ENCODE measurements around the gene NPAS4. TPM values are rescaled to one million over a fixed set of nuclear protein-coding genes. Genes with fewer than 3 reads are reported as not detected.
A peak's percentile ranks its signal among the peaks of the same experiment; 100 is the strongest.

The NPAS4 gene
- total and polyA plus RNA-seq, 9 of the 15 experiments (the other 6 are each of a cell fraction or from before 2014, with no cell fraction given): not detected

GRCh38 chr11:66473167-66473566 lies 52.3 kb downstream of the NPAS4 start (continued):
- TF ChIP-seq XRCC4 (IDR thresholded peaks at IDR 0.05; ENCODE audit: extremely low read depth, insufficient read depth, insufficient read length) (no peak), HEY1 (CRISPR knock-in tag; IDR thresholded peaks at IDR 0.05; ENCODE audit: borderline replicate concordance) (no peak), IRF9 (tag; IDR thresholded peaks at IDR 0.05) (no peak)

GRCh38 chr11:66473608-66474515 lies 53.0 kb downstream of the NPAS4 start:
- TF ChIP-seq POLR2G (IDR thresholded peaks at IDR 0.05; ENCODE audit: low read depth, low read length) (peak; percentile 34; the same call in 1 of the 2 replicates), GTF2A2 (tag; IDR thresholded peaks at IDR 0.05) (no peak)
- POLR2A ChIA-PET: interaction anchor here (1.0 kb wide), 1 partner anchor 197 kb away, joined by 3 read pairs; no protein-coding TSS in a partner anchor
- intact Hi-C loops (cut with micrococcal nuclease): no loop called here

More at GRCh38 chr11:66473608-66474515, 53.0 kb downstream of the NPAS4 start:
- Histone ChIP-seq H3K27me3 (ENCODE audit: control insufficient read depth in 2 of 2, insufficient read depth in 2 of 2, low read length in 2 of 2) (no peaks in the 10 kb centered on the region), H3K9me1 (ENCODE audit: control insufficient read depth, insufficient read depth, low read length) (no peaks in the 10 kb centered on the region), H3K9me3 (replicated peaks; ENCODE audit: control insufficient read depth, insufficient read depth, low read depth, low read length) (no peaks in the 10 kb centered on the region), H3K36me3 (ENCODE audit: control insufficient read depth, insufficient read depth, low read length) (peaks cover 3% of the 10 kb centered on the region; the same call in 2 of the 3 replicates), H4K20me1 (replicated peaks; ENCODE audit: control insufficient read depth, insufficient read depth, low read length) (peaks cover 10% of the 10 kb centered on the region; the same call in 1 of the 2 replicates), H3K4me2 (ENCODE audit: insufficient read depth, low read length) (no peak overlapping the region), H3K9ac (ENCODE audit: insufficient read depth in 1 of 2, low read depth in 2 of 2, low read length in 2 of 2) (peak overlapping the region in 1 of 2 experiments; percentile 55; a peak in 2 of 4 replicates), H3K79me2 (ENCODE audit: control insufficient read depth, insufficient read depth, low read length) (no peaks in the 10 kb centered on the region), H3K4me1 (replicated peaks in 1 of 2; ENCODE audit: control insufficient read depth in 2 of 2, insufficient read depth in 2 of 2, low read length in 2 of 2) (peaks cover 0 to 12% of the 10 kb centered on the region in 2 experiments; a peak in 3 of 5 replicates), H3K27ac (ENCODE audit: extremely low read depth, low read depth, low read length) (no peak overlapping the region), H2AFZ (ENCODE audit: low read depth, low read length) (no peak overlapping the region), H3K4me3 (no peak overlapping the region)
- no peak for DNase-seq (ENCODE audit: extremely low read depth in 1 of 4, low spot score in 3 of 4)
- ATAC-seq: no peak
- BruUV-seq (replicated peaks): no TSS peak
- no peak for FAIRE-seq
- in situ Hi-C loops (cut with MboI): no loop called here
- CTCF ChIA-PET (ENCODE audit: low intra/inter-chr PET ratio): no interaction called here
- WGBS (ENCODE audit: insufficient coverage, low coverage, missing lambda C conversion rate): 71% methylated on average over 19 of the region's 20 CpGs
